WTC11 (cell line): ENCODE results near the gene GRIN2A. TPM values are rescaled to one million over a fixed set of nuclear protein-coding genes. Genes with fewer than 3 reads are reported as not detected.

Source experiments
- ATAC-seq: fragments of 200-7000 bp; cut with Tn5 transposase; 2 replicates; pipeline ENCODE4 v1.10.0; 2021; ENCODE audit warnings: mild to moderate bottlenecking, moderate library complexity
- CTCF ChIA-PET: fragments of 300-600 bp; sonication (Branson Sonifier 250); formaldehyde crosslinking; loops from one replicate; lab custom pipeline; 2021; ENCODE audit warnings: antibody characterized with exemption; lab: Charles Lee
- POLR2A ChIA-PET: fragments of 350-600 bp; sonication (Branson Sonifier 250); formaldehyde crosslinking; loops from one replicate; lab custom pipeline; 2021; ENCODE audit warnings: antibody characterized with exemption; lab: Charles Lee
- DNase-seq: peaks from one replicate; pipeline ENCODE4 v3.0.0; 2021; ENCODE audit warnings: low spot score
- H3K27ac Mint-ChIP-seq: 2 replicates; pipeline ENCODE4 v1.8.0; 2021; ENCODE audit warnings: mixed read lengths
- H3K27me3 Mint-ChIP-seq: 2 replicates; pipeline ENCODE4 v1.8.0; 2021; ENCODE audit warnings: low read depth, mild to moderate bottlenecking, moderate library complexity, mixed read lengths
- H3K36me3 Mint-ChIP-seq: 2 replicates; pipeline ENCODE4 v1.8.0; 2021; ENCODE audit warnings: mixed read lengths
- H3K4me1 Mint-ChIP-seq: 2 replicates; pipeline ENCODE4 v1.8.0; 2022; ENCODE audit warnings: mixed read lengths
- H3K4me3 Mint-ChIP-seq: 2 replicates; pipeline ENCODE4 v1.8.0; 2021; ENCODE audit warnings: mild to moderate bottlenecking, moderate library complexity, mixed read lengths
- H3K9me3 Mint-ChIP-seq: 2 replicates; pipeline ENCODE4 v1.8.0; 2021; ENCODE audit warnings: mixed read lengths
- ESRRA ChIP-seq: sonication (generic); formaldehyde crosslinking; IDR thresholded peaks from 2 replicates; pipeline ENCODE4 v1.8.1; 2022; ENCODE audit warnings: mild to moderate bottlenecking, missing genetic modification reagents, borderline replicate concordance
- ETV6 ChIP-seq: sonication (generic); formaldehyde crosslinking; IDR thresholded peaks from 2 replicates; pipeline ENCODE4 v1.8.1; 2022; ENCODE audit warnings: mild to moderate bottlenecking, missing genetic modification reagents
- MAX ChIP-seq: sonication (generic); formaldehyde crosslinking; IDR thresholded peaks from 2 replicates; pipeline ENCODE4 v1.8.0; 2022; ENCODE audit warnings: mild to moderate bottlenecking, missing genetic modification reagents
- NFE2L1 ChIP-seq: sonication (generic); formaldehyde crosslinking; IDR thresholded peaks from 2 replicates; pipeline ENCODE4 v1.8.1; 2023; ENCODE audit warnings: missing genetic modification reagents
- ZNF232 ChIP-seq: sonication (generic); formaldehyde crosslinking; IDR thresholded peaks from 2 replicates; pipeline ENCODE4 v1.8.0; 2022; ENCODE audit warnings: mild to moderate bottlenecking, missing genetic modification reagents
- ZNF512 ChIP-seq: sonication (generic); formaldehyde crosslinking; IDR thresholded peaks from 2 replicates; pipeline ENCODE4 v1.8.1; 2022; ENCODE audit warnings: missing genetic modification reagents, borderline replicate concordance
- total RNA-seq: library from RNA; stranded (reverse); gene quantifications from 3 replicates; pipeline ENCODE4 v1.2.3, GENCODE V29; 2021
- TF ChIP-seq, protein P1 (sequence below): fragments of 200-600 bp; IDR thresholded peaks from 2 replicates; pipeline ENCODE4 v1.8.0; 2022; ENCODE audit warnings: antibody characterized with exemption
- TF ChIP-seq, protein P2 (sequence below): sonication (generic); formaldehyde crosslinking; IDR thresholded peaks from 2 replicates; pipeline ENCODE4 v1.8.0; 2022; ENCODE audit warnings: mild to moderate bottlenecking, missing genetic modification reagents
- TF ChIP-seq, protein P3 (sequence below): fragments of 250-450 bp; sonication (Bioruptor Pico); IDR thresholded peaks from 2 replicates; pipeline ENCODE4 v1.9.0; 2021; ENCODE audit warnings: moderate library complexity, mild to moderate bottlenecking, inconsistent platforms, borderline replicate concordance
- TF ChIP-seq, protein P4 (sequence below): sonication (generic); formaldehyde crosslinking; IDR thresholded peaks from 2 replicates; pipeline ENCODE4 v1.8.1; 2022; ENCODE audit warnings: mild to moderate bottlenecking, moderate library complexity, missing genetic modification reagents
- TF ChIP-seq, protein P5 (sequence below): sonication (generic); formaldehyde crosslinking; IDR thresholded peaks from 2 replicates; pipeline ENCODE4 v1.8.0; 2023; ENCODE audit warnings: missing genetic modification reagents, mild to moderate bottlenecking, borderline replicate concordance

Gene GRIN2A
- total RNA-seq, 1 experiment from 2014 or later, result 3.5 TPM

GRCh38 chr16:9800186-9800738 lies 382.0 kb downstream of the GRIN2A start:
- Mint-ChIP-seq H3K4me1 (no peaks in the 10 kb centered on the region), H3K36me3 (peaks cover 16% of the 10 kb centered on the region), H3K27me3 (no peaks in the 10 kb centered on the region), H3K27ac (no peak overlapping the region), H3K4me3 (no peak overlapping the region), H3K9me3 (peaks cover 11% of the 10 kb centered on the region)
- no peak for DNase-seq
- CTCF ChIA-PET, result no interaction called here
- ATAC-seq, result no peak
- POLR2A ChIA-PET, result no interaction called here
- TF ChIP-seq, protein P1, sequence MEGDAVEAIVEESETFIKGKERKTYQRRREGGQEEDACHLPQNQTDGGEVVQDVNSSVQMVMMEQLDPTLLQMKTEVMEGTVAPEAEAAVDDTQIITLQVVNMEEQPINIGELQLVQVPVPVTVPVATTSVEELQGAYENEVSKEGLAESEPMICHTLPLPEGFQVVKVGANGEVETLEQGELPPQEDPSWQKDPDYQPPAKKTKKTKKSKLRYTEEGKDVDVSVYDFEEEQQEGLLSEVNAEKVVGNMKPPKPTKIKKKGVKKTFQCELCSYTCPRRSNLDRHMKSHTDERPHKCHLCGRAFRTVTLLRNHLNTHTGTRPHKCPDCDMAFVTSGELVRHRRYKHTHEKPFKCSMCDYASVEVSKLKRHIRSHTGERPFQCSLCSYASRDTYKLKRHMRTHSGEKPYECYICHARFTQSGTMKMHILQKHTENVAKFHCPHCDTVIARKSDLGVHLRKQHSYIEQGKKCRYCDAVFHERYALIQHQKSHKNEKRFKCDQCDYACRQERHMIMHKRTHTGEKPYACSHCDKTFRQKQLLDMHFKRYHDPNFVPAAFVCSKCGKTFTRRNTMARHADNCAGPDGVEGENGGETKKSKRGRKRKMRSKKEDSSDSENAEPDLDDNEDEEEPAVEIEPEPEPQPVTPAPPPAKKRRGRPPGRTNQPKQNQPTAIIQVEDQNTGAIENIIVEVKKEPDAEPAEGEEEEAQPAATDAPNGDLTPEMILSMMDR, result no peak
- TF ChIP-seq, protein P2, sequence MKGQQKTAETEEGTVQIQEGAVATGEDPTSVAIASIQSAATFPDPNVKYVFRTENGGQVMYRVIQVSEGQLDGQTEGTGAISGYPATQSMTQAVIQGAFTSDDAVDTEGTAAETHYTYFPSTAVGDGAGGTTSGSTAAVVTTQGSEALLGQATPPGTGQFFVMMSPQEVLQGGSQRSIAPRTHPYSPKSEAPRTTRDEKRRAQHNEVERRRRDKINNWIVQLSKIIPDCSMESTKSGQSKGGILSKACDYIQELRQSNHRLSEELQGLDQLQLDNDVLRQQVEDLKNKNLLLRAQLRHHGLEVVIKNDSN, result no peak

- H3K27me3 Mint-ChIP-seq, result no peaks in the 10 kb centered on the region
- H3K27ac Mint-ChIP-seq, result no peak overlapping the region
- ChIA-PET CTCF (no interaction called here), POLR2A (no interaction called here)
- ATAC-seq (no peak), DNase-seq (no peak)
- TF ChIP-seq ETV6 (CRISPR knock-in tag), result no peak
- no peak for TF ChIP-seq ZNF232 (CRISPR knock-in tag)
- peaks cover 16% of the 10 kb centered on the region for H3K9me3 Mint-ChIP-seq
- peaks cover 21% of the 10 kb centered on the region for H3K36me3 Mint-ChIP-seq
- no peak overlapping the region for H3K4me3 Mint-ChIP-seq
- H3K4me1 Mint-ChIP-seq, result no peaks in the 10 kb centered on the region
Observed at GRCh38 chr16:9798952-9799580, 383.2 kb downstream of the GRIN2A start.

DNA sequence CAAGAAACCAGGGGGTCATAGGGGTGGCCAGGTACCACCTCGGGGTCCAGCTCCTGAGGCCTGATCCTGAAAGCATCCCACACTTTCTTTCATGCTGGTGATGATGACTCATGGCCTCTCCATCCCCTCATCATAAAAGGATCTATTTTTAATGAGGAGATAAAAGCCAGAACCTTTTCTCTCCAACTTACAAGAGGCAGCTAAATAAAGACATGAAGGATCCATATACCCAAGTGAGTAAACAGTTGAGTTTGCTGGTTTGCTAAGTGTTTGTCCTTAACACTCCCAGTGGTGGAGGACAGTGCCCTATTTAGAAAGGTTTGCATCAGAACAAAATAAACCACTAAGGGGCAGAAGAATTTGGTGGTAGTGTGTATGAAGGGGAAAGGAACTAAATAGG lies 383.8 kb downstream of the GRIN2A start:
- H3K36me3 Mint-ChIP-seq, result peaks cover 21% of the 10 kb centered on the region
- POLR2A ChIA-PET, result no interaction called here

More for the DNA sequence above, 383.8 kb downstream of the GRIN2A start:
- Mint-ChIP-seq H3K9me3 (peaks cover 16% of the 10 kb centered on the region), H3K4me3 (no peak overlapping the region), H3K27ac (no peak overlapping the region), H3K27me3 (no peaks in the 10 kb centered on the region), H3K4me1 (no peaks in the 10 kb centered on the region)
- no peak for TF ChIP-seq ZNF512 (CRISPR knock-in tag)
- TF ChIP-seq, protein P3, sequence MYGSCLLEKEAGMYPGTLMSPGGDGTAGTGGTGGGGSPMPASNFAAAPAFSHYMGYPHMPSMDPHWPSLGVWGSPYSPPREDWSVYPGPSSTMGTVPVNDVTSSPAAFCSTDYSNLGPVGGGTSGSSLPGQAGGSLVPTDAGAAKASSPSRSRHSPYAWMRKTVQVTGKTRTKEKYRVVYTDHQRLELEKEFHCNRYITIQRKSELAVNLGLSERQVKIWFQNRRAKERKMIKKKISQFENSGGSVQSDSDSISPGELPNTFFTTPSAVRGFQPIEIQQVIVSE (CRISPR knock-in tag), result no peak
- TF ChIP-seq MAX (CRISPR knock-in tag), result no peak
- no peak for TF ChIP-seq ESRRA (CRISPR knock-in tag)
- TF ChIP-seq, protein P4, sequence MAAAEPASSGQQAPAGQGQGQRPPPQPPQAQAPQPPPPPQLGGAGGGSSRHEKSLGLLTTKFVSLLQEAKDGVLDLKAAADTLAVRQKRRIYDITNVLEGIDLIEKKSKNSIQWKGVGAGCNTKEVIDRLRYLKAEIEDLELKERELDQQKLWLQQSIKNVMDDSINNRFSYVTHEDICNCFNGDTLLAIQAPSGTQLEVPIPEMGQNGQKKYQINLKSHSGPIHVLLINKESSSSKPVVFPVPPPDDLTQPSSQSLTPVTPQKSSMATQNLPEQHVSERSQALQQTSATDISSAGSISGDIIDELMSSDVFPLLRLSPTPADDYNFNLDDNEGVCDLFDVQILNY (CRISPR knock-in tag), result no peak
- no peak for TF ChIP-seq ZNF232 (CRISPR knock-in tag)
- no peak for TF ChIP-seq NFE2L1 (CRISPR knock-in tag)
- TF ChIP-seq, protein P5, sequence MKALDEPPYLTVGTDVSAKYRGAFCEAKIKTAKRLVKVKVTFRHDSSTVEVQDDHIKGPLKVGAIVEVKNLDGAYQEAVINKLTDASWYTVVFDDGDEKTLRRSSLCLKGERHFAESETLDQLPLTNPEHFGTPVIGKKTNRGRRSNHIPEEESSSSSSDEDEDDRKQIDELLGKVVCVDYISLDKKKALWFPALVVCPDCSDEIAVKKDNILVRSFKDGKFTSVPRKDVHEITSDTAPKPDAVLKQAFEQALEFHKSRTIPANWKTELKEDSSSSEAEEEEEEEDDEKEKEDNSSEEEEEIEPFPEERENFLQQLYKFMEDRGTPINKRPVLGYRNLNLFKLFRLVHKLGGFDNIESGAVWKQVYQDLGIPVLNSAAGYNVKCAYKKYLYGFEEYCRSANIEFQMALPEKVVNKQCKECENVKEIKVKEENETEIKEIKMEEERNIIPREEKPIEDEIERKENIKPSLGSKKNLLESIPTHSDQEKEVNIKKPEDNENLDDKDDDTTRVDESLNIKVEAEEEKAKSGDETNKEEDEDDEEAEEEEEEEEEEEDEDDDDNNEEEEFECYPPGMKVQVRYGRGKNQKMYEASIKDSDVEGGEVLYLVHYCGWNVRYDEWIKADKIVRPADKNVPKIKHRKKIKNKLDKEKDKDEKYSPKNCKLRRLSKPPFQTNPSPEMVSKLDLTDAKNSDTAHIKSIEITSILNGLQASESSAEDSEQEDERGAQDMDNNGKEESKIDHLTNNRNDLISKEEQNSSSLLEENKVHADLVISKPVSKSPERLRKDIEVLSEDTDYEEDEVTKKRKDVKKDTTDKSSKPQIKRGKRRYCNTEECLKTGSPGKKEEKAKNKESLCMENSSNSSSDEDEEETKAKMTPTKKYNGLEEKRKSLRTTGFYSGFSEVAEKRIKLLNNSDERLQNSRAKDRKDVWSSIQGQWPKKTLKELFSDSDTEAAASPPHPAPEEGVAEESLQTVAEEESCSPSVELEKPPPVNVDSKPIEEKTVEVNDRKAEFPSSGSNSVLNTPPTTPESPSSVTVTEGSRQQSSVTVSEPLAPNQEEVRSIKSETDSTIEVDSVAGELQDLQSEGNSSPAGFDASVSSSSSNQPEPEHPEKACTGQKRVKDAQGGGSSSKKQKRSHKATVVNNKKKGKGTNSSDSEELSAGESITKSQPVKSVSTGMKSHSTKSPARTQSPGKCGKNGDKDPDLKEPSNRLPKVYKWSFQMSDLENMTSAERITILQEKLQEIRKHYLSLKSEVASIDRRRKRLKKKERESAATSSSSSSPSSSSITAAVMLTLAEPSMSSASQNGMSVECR (CRISPR knock-in tag), result no peak
- CTCF ChIA-PET, result no interaction called here
- DNase-seq, result no peak
- ATAC-seq, result no peak
